ENCODE measurements around the gene MTCH1.

DNA sequence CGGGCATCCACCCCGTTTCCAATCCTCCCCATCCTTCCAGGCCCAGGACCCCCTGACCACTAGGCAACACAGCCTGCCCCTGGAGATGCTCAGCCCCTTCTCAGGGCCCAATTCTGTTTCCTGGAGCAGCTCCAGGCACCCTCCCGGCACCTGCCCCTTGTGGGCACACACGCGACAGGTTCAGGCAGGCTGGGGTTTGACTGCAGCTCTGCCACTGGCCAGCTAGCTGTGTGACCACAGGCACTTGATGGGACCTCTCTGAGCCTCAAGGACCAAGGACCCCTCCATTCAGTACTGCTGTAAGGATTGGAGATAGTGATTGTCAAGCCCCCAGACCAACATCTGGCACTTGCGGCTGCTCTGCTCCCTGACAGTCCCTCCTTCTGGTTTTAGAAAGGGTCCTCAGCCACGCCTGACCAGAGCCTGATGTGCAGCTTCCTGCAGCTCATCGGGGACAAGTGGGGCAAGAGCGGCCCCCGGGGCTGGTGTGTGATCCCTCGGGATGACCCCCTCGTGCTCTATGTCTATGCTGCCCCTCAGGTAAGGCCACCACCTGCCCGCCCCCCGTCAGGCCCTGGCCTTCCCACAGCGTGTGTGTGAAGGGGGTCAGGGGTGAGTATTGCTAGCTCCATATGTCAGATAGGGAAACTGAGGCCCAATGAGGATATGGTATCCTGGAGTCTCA lies 41.2 kb upstream of the MTCH1 start:
- TF ChIP-seq, protein P1, sequence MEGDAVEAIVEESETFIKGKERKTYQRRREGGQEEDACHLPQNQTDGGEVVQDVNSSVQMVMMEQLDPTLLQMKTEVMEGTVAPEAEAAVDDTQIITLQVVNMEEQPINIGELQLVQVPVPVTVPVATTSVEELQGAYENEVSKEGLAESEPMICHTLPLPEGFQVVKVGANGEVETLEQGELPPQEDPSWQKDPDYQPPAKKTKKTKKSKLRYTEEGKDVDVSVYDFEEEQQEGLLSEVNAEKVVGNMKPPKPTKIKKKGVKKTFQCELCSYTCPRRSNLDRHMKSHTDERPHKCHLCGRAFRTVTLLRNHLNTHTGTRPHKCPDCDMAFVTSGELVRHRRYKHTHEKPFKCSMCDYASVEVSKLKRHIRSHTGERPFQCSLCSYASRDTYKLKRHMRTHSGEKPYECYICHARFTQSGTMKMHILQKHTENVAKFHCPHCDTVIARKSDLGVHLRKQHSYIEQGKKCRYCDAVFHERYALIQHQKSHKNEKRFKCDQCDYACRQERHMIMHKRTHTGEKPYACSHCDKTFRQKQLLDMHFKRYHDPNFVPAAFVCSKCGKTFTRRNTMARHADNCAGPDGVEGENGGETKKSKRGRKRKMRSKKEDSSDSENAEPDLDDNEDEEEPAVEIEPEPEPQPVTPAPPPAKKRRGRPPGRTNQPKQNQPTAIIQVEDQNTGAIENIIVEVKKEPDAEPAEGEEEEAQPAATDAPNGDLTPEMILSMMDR (IDR thresholded peaks at IDR 0.05) = no peak
- TF ChIP-seq EP300 (IDR thresholded peaks at IDR 0.05) = no peak

All from sigmoid colon (tissue), 4 donors.